Lung microvascular endothelial cell (primary cell): Measurements from ENCODE around the gene MBP. TPM values are rescaled to one million over a fixed set of nuclear protein-coding genes. Genes with fewer than 3 reads are reported as not detected.

Experiments used
- DNase-seq, 2 donors: peaks; one replicate each; pipeline versions ENCODE4 v3.0.0 to v3.0.0-alpha.2; 2010; ENCODE audit warnings: low read depth in 2 of 2
- total RNA-seq: library from RNA; depleted of rRNA; stranded (reverse); fragments of >200 nt; gene quantifications from 2 replicates; pipeline ENCODE4 v1.2.1, GENCODE V29; 2014

The MBP gene
- total RNA-seq, 1 donor from 2014 or later, result 6.9 TPM

- peak; percentile 40 to 52 for DNase-seq
Measured at GRCh38 chr18:77052297-77052982, 80.1 kb downstream of the MBP start.

GRCh38 chr18:77051581-77052296 lies 80.8 kb downstream of the MBP start:
- no peak for DNase-seq

- DNase-seq, result no peak
Measured at GRCh38 chr18:77049938-77050337, 82.6 kb downstream of the MBP start.

GRCh38 chr18:77047803-77048419 lies 84.7 kb downstream of the MBP start:
- DNase-seq, result no peak

GRCh38 chr18:77046994-77047393 lies 85.6 kb downstream of the MBP start:
- no peak for DNase-seq

GRCh38 chr18:77046409-77046808 lies 86.2 kb downstream of the MBP start:
- no peak for DNase-seq

GRCh38 chr18:77045677-77046076 lies 86.9 kb downstream of the MBP start:
- no peak for DNase-seq

- no peak for DNase-seq
Measured at GRCh38 chr18:77044866-77045664, 87.5 kb downstream of the MBP start.

GRCh38 chr18:77043541-77044280 lies 88.9 kb downstream of the MBP start:
- DNase-seq, result no peak

GRCh38 chr18:77042583-77042982 lies 90.0 kb downstream of the MBP start:
- no peak for DNase-seq

GRCh38 chr18:77039196-77040130 lies 93.1 kb downstream of the MBP start:
- peak in 1 of 2 donors; percentile 76 for DNase-seq

- no peak for DNase-seq
Measured at GRCh38 chr18:77038182-77038858, 94.3 kb downstream of the MBP start.

- no peak for DNase-seq
Measured at GRCh38 chr18:77037567-77037966, 95.0 kb downstream of the MBP start.

GRCh38 chr18:77035380-77036187 lies 97.0 kb downstream of the MBP start:
- DNase-seq, result peak in 1 of 2 donors; percentile 57

GRCh38 chr18:77033575-77033974 lies 99.0 kb downstream of the MBP start:
- DNase-seq, result no peak

- DNase-seq, result no peak
Measured at GRCh38 chr18:77032181-77032701, 100.3 kb downstream of the MBP start.

- no peak for DNase-seq
Measured at GRCh38 chr18:77031662-77032061, 100.9 kb downstream of the MBP start.

GRCh38 chr18:77030201-77030600 lies 102.4 kb downstream of the MBP start:
- DNase-seq, result no peak
